ENCODE data around the gene NRXN3.

Gene NRXN3

DNA sequence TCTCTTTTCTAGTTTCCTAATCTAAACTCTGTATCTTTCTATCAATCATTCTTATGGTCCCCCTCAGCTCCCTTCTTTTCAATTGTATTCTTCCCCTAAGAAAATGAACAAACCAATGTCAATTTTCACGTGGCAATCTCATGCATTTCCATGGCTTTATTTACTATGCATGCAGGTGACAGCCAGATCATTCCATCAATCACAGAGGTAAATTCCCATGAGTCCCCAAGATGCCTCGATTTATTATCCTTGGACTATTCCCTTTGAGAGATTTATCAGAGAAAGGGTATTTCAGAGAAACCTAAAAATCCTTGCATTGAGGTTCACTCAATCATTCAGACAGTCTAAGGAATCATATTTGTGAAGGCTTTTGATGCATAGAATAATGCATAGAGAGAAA lies 1739.9 kb downstream of the NRXN3 start:
- peaks cover 11% of the 10 kb centered on the region for H3K9me3 Mint-ChIP-seq
- no peaks in the 10 kb centered on the region for H3K27me3 Mint-ChIP-seq
- no peak overlapping the region for H3K4me3 Mint-ChIP-seq
- no peaks in the 10 kb centered on the region for H3K36me3 Mint-ChIP-seq
- H3K4me1 Mint-ChIP-seq = no peaks in the 10 kb centered on the region
- no peak overlapping the region for H3K27ac Mint-ChIP-seq

DNA sequence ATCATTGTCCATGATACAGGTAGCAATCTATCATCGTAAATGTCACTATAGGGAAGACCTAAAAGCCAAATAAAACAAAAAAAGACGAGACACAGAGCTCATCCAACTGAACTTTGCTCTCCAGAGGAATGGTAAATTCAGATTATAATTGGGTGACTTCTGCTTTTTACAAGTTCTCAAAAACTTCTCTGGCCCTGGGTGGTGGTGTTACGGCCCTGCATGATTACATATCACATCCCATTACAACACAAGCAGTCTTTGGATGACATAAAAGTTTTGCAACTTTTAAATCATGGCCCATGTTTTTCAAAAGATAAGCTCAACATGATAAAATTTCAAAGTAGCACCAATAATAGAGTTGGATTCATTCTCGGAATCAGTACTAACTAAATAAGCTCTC lies 1741.6 kb downstream of the NRXN3 start:
- Mint-ChIP-seq H3K27me3 (no peaks in the 10 kb centered on the region), H3K36me3 (no peaks in the 10 kb centered on the region), H3K4me3 (no peak overlapping the region), H3K9me3 (peaks cover 4% of the 10 kb centered on the region), H3K27ac (no peak overlapping the region), H3K4me1 (no peaks in the 10 kb centered on the region)

- H3K36me3 Mint-ChIP-seq = no peaks in the 10 kb centered on the region
- H3K9me3 Mint-ChIP-seq = peaks cover 4% of the 10 kb centered on the region
- no peak overlapping the region for H3K4me3 Mint-ChIP-seq
- no peaks in the 10 kb centered on the region for H3K27me3 Mint-ChIP-seq
- no peaks in the 10 kb centered on the region for H3K4me1 Mint-ChIP-seq
- no peak overlapping the region for H3K27ac Mint-ChIP-seq
Measured at GRCh38 chr14:79914595-79914994, 1744.4 kb downstream of the NRXN3 start.

GRCh38 chr14:79915406-79915805 lies 1745.2 kb downstream of the NRXN3 start:
- H3K27me3 Mint-ChIP-seq = no peaks in the 10 kb centered on the region
- H3K36me3 Mint-ChIP-seq = no peaks in the 10 kb centered on the region
- H3K27ac Mint-ChIP-seq = no peak overlapping the region

GRCh38 chr14:79916281-79916680 lies 1746.1 kb downstream of the NRXN3 start:
- H3K27ac Mint-ChIP-seq = no peak overlapping the region
- no peaks in the 10 kb centered on the region for H3K4me1 Mint-ChIP-seq
- H3K4me3 Mint-ChIP-seq = no peak overlapping the region
- H3K36me3 Mint-ChIP-seq = no peaks in the 10 kb centered on the region
- no peaks in the 10 kb centered on the region for H3K27me3 Mint-ChIP-seq
- H3K9me3 Mint-ChIP-seq = peaks cover 4% of the 10 kb centered on the region

More at GRCh38 chr14:79915406-79915805, 1745.2 kb downstream of the NRXN3 start:
- Mint-ChIP-seq H3K4me3 (no peak overlapping the region), H3K4me1 (no peaks in the 10 kb centered on the region), H3K9me3 (peaks cover 4% of the 10 kb centered on the region)

GRCh38 chr14:79916892-79917291 lies 1746.7 kb downstream of the NRXN3 start:
- Mint-ChIP-seq H3K4me3 (no peak overlapping the region), H3K9me3 (peaks cover 4% of the 10 kb centered on the region), H3K27me3 (no peaks in the 10 kb centered on the region), H3K4me1 (no peaks in the 10 kb centered on the region), H3K27ac (no peak overlapping the region), H3K36me3 (no peaks in the 10 kb centered on the region)

All from activated naive CD4-positive, alpha-beta T cell treated with anti-CD3 and anti-CD28 coated beads, Interleukin-2, amount 50 U/mL, for 24 hours (primary cell).